Cerebellar cortex (tissue), 1 donor: ENCODE data around the gene FAH.
A peak's percentile ranks its signal among the peaks of the same experiment; 100 is the strongest.
"Not testable (repeated sequence)": the region's sequence is repeated elsewhere in the genome, so short reads cannot be mapped to it uniquely, and the experiment has no call there.

Source experiments
- DNase-seq: peaks from one replicate; pipeline ENCODE4 v3.0.0-alpha.2; 2015; ENCODE audit warnings: low spot score

The FAH gene

DNA sequence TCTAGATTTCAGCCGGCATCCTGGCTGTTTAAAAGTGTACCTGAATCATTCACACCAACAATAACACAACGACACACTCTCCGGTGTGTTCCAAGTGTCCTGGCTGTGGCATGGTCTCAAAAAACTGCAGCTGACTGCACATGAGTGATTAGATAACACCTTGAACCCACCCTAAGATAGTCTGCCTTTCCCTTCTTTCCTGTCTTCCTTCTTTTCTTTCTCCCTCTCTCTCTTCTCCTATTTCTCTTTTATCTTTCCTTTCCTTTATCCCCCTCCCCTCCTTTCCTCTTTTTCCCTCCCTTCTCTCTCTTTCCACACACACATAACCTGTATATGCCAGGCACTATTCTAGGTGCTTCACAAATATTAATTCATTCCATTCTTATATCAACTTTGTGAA, 1.2 kb upstream of the FAH start:
- DNase-seq: no peak

DNA sequence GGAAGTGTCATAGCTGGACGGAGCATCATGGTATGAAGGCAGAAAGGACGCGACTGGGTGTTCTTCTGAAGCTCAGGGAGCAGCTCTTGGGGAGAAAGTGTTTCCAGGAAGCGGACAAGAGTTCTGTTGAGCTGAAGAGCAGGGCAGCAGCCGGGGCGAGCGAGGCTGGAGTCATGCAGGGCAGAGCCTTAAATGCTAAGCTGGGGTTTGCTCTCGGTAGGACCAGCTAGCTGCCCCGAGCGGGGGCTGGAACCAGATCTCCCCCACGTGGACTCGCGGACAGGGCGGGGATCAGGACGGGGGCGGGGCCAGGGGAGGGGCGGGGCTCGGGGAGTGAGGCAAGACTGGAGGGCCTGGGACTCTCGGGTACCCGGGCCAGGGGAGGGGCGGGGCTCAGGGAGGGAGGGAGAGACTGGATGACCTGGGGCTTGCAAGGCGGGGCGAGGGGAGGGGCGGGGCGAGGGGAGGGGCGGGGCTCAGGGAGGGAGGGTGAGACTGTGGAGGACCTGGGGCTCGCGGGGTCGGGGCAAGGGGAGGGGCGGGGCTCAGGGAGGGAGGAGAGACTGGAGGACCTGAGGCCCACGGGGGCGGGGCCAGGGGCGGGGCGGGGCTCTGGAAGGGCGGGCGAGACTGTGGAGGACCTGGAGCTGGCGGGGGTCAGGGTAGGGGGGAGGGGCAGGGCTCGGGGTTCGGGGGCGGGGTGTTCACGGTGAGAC, 461 bp upstream of the FAH start:
- DNase-seq: peak; percentile 88

DNA sequence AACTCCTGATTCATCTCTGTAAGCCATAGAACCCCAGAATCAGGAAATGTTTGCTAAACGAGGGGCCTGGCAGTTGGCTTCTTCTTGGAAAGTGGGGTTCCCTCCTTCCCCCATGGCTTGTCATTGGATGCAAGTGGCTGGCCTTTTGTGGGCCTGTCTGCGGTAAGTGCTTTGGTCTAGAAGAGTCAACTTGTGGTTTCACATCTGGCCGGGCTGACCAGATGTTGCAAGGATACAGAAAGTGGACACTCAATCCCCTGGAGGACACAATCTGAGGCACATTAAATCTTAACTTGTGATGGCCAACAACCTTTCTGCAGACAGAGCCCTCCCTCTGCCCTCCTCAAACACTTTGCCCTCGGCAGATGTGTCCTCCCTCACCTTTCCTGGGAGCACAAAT, 1.1 kb downstream of the FAH start:
- DNase-seq: no peak

DNA sequence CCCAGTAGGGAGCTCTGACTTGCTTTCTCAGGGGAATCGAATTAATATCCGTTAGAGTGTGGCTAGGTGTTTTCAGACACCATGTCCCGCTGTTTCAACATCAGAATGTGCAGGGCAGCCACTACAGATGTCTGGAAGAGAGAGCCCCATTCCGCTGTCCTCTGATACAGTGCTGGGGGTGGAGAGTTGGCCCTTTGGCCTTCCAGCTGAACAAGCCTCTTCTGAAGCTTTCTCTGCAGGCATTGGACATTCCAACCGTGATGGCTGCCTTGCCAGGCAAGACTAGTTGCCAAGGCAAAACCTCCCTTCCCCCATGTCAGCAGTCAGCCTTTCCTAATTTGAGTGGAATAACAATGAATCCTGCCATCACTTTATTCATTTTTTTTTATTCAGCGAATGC, 1.5 kb downstream of the FAH start:
- DNase-seq: peak; percentile 31

DNA sequence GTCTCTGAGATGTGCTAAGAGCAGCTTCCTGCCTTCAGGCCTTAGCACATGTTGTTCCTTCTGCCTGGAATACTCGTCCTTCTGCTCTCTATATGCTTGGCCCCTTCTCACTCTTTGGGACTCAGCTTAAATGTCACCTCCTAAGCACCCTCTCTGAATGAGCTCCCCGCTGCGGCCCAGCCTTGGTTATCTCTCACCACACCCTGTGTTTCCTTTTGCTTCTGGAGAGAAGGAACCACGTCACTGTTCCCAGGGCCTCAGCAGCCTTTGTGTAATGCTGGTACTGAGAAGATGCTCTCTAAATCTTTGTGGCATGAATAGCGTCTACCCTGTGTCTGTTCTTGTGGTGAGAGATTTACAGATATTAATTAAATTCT, 2.2 kb downstream of the FAH start:
- DNase-seq: no peak

DNA sequence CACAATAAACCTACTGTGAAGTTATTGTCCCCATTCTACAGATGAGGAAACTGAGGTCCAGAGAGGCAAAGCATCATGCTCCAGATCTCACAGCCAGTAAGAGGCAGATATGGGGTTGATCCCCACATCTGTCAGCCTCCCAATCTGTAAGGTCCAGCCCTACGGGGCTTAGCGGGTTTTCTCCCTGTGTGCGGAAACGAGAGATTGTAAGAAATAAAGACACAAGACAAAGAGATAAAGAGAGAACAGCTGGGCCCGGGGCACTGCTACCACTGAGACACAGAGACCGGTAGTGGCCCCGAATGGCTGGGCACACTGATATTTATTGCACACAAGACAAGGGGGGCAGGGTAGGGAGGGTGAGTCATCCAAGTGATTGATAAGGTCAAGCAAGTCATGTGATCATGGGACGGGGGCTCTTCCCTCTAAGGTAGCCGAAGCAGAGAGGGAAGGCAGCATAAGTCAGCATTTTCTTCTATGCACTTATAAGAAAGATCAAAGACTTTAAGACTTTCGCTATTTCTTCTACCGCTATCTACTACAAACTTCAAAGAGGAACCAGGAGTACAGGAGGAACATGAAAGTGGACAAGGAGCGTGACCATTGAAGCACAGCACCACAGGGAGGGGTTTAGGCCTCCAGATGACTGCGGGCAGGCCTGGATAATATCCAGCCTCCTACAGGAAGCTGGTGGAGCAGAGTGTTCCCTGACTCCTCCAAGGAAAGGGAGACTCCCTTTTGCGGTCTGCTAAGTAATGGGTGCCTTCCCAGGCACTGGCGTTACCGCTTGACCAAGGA, 2.8 kb downstream of the FAH start:
- DNase-seq: not testable (repeated sequence)

DNA sequence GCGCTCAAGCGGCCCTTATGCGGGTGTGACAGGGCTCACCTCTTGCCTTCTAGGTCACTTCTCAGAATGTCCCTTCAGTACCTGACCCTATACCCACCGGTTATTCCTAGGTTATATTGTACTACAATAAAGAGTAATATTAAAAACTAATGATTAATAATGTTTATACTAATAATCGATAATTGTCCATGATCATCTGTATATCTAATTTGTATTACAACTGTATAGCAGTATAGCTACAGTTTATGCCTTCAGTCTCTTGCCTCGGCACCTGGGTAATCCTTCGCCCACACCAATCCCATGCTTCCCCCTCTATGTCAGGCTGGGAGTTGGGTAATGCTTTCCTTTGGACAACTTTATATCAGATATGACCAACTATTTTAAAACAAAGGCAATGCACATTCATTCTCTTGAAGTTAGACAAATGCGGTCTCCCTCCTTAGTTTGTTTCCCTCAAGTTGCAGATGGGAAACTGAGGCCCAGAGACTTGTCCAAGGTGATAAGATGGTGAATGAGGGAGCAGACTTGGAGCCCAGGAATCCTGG, 3.4 kb downstream of the FAH start:
- no peak for DNase-seq

DNA sequence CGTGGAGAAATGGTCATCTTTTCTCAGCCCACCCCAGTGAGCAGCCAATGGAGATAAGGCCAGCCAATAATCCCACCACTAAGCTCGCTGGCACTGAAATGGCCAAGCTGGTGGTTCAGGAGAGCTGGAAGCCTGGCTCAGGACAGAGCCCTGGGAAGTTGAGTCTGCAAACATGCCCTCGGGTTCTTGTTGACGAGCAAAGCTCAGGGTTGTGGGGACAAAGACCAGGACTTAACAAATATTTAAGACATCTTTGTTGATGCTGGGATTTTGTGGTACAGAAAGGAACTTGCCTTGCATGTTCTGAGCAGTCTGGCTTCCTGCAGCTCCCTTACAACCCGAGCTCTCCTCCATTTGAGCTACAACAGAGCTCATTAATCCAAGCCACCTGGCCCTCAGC, 4.4 kb downstream of the FAH start:
- no peak for DNase-seq

DNA sequence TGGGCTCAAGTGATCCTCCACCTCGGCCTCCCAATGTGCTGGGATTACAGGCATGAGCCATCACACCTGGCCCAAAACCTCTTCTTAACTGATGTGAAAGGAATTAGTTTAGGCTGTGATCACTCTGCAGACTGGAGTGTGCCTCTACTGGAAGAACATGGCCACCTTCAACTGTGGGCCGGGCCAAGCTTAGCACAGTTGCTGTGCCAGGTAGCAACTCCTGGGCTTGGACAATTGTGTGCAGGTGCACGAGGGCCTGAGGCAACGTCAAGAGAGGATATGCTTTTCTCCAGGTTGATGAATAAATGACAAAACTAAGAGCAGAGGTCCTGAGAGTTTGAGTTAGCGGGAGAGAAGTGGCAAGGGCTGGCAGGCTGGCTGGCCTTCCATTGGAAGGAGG, 6.5 kb downstream of the FAH start:
- no peak for DNase-seq

DNA sequence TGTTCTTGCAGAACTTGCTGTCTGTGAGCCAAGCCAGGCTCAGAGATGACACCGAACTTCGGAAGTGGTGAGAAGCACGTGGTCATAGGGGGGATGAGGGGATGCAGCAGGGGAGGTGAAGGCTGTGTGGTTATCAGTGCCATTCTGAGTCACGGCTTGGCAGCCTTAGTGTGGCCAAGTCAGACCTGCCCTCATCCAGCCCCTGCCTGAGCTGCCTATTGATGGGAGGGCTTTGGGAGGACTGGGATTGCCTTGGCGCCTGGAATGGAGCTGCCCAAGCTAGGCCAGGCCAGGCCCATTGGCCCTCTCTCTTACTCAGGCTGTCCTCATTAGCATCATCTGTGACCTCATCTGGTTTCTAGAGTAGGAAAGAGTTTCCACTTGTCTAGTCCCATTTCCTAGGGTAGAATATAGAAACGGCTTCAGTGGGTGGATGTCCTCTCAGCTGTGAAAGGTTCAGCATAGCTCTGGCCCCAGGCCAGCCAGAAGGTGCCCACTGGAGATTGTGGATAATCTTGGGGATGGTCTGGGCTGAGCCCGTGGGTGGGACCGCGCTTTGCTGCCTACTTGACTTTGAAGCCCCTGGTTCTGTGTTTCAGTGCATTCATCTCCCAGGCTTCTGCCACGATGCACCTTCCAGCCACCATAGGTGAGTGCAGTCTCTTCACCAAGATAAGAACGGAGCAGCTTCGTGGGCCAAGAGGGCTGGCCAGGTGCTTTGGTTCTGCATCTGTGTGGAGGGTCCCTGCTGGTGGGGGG, 7.2 kb downstream of the FAH start:
- no peak for DNase-seq

DNA sequence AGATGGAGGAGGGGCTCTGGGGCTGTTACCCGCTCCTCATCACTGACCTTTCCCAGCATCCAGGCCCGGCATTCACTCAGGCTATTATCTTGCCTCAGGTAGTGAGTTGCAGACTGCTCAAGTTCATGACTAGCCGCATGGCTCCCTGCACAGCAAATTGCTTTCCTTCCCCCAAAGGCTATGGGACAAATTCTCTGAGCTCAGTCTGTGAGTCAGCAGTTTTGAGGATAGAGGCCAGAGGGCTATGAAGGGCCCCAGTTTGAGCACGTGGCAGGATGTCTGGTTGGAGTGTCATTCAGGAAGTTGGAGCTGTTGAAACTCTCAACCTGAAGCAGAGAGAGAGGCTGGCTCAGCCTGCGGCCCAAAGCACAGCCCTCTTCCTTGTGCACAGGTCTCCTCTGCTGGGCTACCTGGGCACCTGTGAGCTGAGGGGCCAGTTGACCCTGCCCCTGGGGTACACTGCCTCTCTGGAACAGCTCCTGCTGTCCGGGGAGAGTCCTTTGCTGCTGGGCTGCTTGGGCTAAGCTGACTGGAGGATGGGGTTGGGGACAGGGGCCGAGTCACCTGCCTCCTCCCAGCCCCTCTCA, 7.9 kb downstream of the FAH start:
- no peak for DNase-seq

DNA sequence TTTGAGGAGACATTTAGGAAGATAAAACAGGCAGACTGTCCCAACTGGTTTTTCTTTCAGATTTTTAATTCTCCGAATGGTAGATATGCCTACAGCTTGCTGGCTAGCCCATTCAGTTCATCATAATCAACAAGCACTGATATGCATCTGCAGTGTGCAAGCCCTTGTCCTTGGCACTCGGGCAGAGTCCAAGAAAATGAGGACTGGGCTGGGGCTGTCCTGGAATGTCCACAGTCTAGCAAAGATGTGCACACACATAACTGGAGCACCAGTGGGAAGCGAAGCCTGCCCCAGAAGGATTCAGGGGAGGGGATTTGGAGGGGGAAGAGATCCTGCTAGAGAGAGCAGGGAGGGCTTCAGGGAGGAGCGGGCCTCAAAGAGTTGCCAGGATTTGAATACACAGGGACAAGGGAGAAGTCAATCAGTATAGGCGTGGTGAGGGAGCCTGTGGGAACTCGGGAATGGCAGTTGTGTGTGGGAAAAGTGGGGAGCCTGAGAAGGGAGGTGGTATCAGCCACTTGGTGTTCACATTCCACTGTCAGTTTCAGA, 8.7 kb downstream of the FAH start:
- DNase-seq: no peak

DNA sequence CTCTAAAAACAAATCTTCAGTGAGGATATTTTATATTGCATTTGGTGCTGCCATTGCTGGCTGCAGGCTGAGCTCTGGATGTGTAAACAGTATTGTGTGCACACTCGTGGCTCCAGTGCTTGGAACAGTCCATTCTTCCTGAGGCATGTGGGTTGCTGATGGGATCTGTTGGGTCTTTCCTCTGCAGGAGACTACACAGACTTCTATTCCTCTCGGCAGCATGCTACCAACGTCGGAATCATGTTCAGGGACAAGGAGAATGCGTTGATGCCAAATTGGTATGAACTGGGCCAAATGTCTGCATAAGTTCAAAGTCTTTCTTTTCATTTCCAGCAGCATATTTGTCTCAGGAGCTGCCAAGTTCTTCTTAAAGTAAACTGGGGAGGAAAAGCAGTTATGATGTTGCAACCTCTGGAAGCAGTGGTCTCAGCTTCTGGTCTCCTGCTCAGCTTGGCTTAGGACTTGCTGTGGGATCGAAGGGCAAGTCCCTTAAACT, 9.3 kb downstream of the FAH start:
- DNase-seq: no peak

DNA sequence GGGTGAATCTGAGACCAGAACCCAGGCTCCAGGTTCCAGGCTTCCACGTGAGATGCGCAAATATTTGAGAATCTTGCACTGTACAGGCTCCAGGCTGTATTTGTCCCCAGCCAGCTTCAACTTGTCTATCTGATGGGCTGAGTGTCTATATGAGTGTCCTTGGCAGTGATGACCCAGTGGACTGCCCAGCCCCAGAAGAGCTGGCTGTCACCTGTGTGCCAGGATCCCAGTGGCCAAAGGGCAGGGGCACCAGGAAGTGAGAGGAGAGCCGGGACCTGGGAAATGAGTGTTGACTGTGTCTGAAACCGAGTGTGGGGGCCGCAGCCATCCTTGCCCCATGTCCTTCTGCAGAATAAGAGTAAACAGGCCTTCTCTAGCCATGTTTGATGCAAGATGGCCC, 10.4 kb downstream of the FAH start:
- no peak for DNase-seq

DNA sequence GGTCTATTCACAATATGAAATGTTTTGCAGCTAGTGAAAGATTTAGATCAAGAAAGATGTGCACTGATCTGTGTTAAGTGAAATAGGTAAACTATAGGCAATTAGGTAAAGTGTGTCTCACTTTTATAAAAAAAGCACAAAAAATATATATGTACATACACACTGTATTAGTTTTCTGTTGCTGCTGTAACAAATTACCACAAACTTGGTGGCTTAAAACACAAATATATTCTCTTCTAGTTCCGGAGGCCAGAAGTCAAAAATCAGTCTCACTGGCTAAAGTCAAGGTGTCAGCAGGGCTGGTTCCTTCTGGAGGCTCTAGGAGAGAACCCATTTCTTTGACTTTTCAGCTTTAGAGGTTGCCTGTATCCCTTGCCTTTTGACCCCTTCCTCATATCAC, 11.1 kb downstream of the FAH start:
- no peak for DNase-seq

DNA sequence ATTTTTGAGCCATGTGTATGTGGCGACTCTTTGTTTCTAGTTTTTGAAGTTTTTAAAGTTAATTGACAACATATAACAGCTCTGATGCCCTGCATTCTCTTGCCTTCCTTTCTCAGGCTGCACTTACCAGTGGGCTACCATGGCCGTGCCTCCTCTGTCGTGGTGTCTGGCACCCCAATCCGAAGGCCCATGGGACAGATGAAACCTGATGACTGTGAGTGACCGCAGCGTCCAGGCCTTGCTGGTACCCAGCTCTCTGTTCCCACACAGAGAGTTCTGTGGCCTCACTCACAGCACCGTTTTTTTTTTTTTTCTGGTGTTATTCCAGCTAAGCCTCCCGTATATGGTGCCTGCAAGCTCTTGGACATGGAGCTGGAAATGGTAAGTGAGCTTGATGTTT, 15.1 kb downstream of the FAH start:
- no peak for DNase-seq

DNA sequence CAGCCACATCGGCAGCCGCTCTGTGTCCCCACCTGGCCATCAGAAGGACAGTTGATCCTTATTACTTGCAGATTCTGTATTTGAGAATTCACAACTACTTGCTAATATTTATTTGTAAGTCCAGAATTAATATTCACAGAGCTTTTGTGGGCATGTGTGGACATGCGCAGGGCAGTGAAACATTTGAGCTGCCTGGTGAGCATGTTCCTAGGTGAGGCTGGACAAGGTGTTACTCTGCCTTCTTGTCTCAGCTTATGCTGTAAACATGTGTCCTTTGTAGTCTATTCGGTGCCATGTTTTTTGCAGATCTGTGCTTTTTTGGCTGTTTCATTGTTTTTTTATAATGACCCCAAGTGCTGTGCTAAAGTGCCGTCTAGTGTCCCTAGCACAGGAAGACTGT, 15.6 kb downstream of the FAH start:
- no peak for DNase-seq

DNA sequence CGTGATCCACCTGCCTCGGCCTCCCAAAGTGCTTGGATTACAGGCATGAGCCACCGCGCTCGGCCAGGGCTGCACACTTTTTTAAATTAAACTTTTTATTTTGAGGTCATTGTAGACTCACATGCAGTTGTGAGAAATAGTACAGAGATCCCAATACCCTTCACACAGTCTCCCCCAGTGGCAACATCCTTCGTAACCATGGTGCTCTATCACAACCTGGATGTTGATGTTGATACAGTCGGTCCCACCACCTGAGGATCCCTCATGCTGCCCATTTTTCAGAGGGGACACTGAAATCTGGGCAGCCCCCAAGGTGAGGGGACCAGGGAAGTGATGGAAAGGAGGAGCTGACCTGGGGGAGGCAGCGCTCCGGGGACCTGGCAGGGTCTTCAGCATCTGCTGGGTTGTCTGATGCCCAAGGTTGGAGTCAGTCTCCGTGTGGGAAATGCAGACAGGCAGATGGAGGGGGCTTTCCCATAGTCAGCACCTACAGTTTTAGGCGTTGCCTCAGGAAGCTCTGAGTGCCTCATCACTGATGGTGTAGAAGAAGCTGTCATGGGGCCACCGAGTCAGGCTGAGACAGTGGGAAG, 17.1 kb downstream of the FAH start:
- no peak for DNase-seq

DNA sequence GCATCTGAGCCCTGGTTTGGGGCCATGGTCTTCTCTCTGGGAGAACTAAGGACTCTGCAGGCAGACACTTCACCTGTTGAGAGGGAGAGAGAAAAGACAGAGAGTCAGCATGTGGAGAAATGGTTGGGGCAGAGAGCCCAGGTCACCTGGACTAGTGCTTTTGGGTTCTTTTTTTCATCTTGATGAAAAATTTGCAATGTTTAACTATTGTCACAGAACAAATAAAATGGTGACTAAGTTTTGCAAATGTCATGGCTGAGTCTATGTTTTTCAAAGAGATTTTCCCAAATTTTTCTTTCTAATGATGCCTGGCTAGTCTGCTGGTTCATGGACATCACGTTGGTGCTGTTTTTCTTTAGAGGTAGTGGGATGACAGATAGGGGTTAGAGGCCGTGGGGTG, 17.8 kb downstream of the FAH start:
- no peak for DNase-seq

DNA sequence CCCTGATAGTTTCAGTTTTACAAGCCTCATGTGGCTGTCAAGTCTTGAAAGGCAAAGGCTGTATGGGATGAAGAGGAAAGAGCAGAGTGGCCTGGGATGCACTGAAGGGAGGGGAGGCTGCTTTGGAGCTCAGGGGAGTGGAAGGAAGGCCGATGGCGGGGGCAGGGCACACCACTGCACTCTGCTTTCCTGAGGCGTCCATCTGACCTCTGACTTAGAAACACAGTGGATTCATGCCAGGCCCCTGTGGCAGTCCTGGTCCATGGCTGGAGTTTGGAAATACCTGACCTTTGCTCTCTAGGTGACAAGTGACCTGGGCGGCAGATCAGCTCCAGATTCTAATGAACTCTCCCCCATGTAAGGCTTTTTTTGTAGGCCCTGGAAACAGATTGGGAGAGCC, 19.0 kb downstream of the FAH start:
- DNase-seq: no peak

DNA sequence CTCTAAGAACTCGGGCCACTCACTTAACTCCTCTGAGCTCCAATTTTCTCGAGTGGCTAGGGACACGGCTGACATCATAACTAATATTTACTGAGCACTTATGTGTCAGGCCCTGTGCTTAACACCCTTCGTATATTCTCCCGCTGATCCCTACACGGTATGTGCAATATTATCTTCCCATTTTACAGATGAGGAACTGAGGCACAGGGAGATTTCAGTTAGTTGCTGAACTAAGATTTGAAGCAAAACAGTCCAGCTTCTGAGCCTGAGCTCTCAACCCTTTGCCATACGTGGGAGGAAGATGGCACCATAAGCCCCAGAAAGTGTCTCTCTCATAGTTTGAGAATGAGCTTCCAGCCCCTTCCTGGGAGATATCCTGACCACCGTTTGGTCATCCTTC, 19.6 kb downstream of the FAH start:
- DNase-seq: no peak
